HepG2 (cell line): Measurements from ENCODE around the gene MNT. TPM values are rescaled to one million over a fixed set of nuclear protein-coding genes. Genes with fewer than 3 reads are reported as not detected.

Experiments
- ATAC-seq: fragments of 200-7000 bp; cut with Tn5 transposase; 3 replicates; pipeline ENCODE4 v1.9.1; 2020; ENCODE audit warnings: mild to moderate bottlenecking, moderate library complexity
- BruUV-seq: library from RNA; stranded (reverse); fragments of 400-500 nt; replicated peaks from 2 replicates; lab custom pipeline; 2021; lab: Mats Ljungman, UMichigan
- CTCF ChIA-PET: fragments of 300-600 bp; formaldehyde crosslinking; extraction: SDS; loops from one replicate; lab custom pipeline; 2021; ENCODE audit warnings: low total read pairs, inconsistent platforms, low intra/inter-chr PET ratio; lab: Yijun Ruan, JAX
- POLR2A ChIA-PET: fragments of 350-600 bp; sonication (Branson Sonifier 250); formaldehyde crosslinking; loops from one replicate; lab custom pipeline; 2020; ENCODE audit warnings: antibody characterized with exemption, inconsistent platforms; lab: Yijun Ruan, JAX
- DNase-seq: peaks from one replicate; pipeline ENCODE4 v3.0.0-alpha.2; 2015; ENCODE audit warnings: low spot score
- FAIRE-seq: peaks from 3 replicates; lab custom pipeline; 2011; peaks lifted over from hg19 to GRCh38; lab: Jason Lieb, UNC
- H2AFZ ChIP-seq: one replicate; pipeline ENCODE4 v1.6.1; 2011; ENCODE audit warnings: low read length, inconsistent platforms
- H3K27ac ChIP-seq: fragments of 300-600 bp; 3 replicates; pipeline ENCODE4 v1.8.0; 2011; ENCODE audit warnings: mixed run types, mild to moderate bottlenecking, mixed read lengths, low read length, inconsistent platforms; ENCODE audit not compliant: insufficient read depth; ENCODE audit errors: extremely low read length
- H3K27me3 ChIP-seq, 2 experiments: fragments of 200-600 bp in 1 of 2; 2 replicates in 1 of 2; 3 replicates in 1 of 2; pipeline versions ENCODE4 v1.6.0 to v1.8.0; 2011; ENCODE audit warnings: low read length in 2 of 2, mild to moderate bottlenecking in 2 of 2, moderate library complexity in 2 of 2, inconsistent platforms in 1 of 2; ENCODE audit not compliant: insufficient read depth in 2 of 2, control insufficient read depth in 1 of 2
- H3K36me3 ChIP-seq, 2 experiments: fragments of 200-600 bp in 1 of 2; replicated peaks in 1 of 2; 2 replicates in 1 of 2; 3 replicates in 1 of 2; pipeline versions ENCODE4 v1.5.1 to v1.8.0; 2011; ENCODE audit warnings: low read length in 2 of 2, inconsistent platforms in 1 of 2; ENCODE audit not compliant: insufficient read depth in 2 of 2, control insufficient read depth in 1 of 2
- H3K4me1 ChIP-seq: 2 replicates; pipeline ENCODE4 v1.5.1; 2012; ENCODE audit warnings: low read length, inconsistent platforms; ENCODE audit not compliant: insufficient read depth
- H3K4me2 ChIP-seq: 2 replicates; pipeline ENCODE4 v1.6.0; 2011; ENCODE audit warnings: low read depth, low read length, inconsistent platforms
- H3K4me3 ChIP-seq, 3 experiments: fragments of 200-600 bp in 1 of 3; sonication (generic), shearing (Covaris generic) in 1 of 3; replicated peaks in 1 of 3; 2 replicates each; pipeline ENCODE4 v1.5.1; 2011 to 2016; ENCODE audit warnings: low read length in 3 of 3, inconsistent platforms in 2 of 3, low read depth in 2 of 3, mild to moderate bottlenecking in 2 of 3, control low read depth in 1 of 3, mixed read lengths in 1 of 3; ENCODE audit not compliant: insufficient read depth in 1 of 3
- H3K79me2 ChIP-seq: one replicate; pipeline ENCODE4 v1.6.1; 2011; ENCODE audit warnings: low read length, inconsistent platforms; ENCODE audit not compliant: insufficient read depth
- H3K9ac ChIP-seq: 2 replicates; pipeline ENCODE4 v1.6.0; 2011; ENCODE audit warnings: mild to moderate bottlenecking, low read depth, low read length, inconsistent platforms; ENCODE audit not compliant: insufficient read depth
- H3K9me3 ChIP-seq: 2 replicates; pipeline ENCODE4 v1.5.1; 2012; ENCODE audit warnings: mild to moderate bottlenecking, low read length
- H4K20me1 ChIP-seq: 2 replicates; pipeline ENCODE4 v1.6.0; 2011; ENCODE audit warnings: inconsistent platforms, mild to moderate bottlenecking, low read length, moderate library complexity; ENCODE audit not compliant: insufficient read depth
- ISL2 ChIP-seq: sonication (generic); formaldehyde crosslinking; IDR thresholded peaks from 2 replicates; pipeline ENCODE4 v1.5.0; 2020; ENCODE audit warnings: missing genetic modification reagents
- KDM2A ChIP-seq: sonication (generic); formaldehyde crosslinking; IDR thresholded peaks from 2 replicates; pipeline ENCODE4 v1.4.0; 2020; ENCODE audit warnings: low read depth, missing genetic modification reagents, borderline replicate concordance
- KDM5B ChIP-seq: sonication (generic); formaldehyde crosslinking; IDR thresholded peaks from 2 replicates; pipeline ENCODE4 v1.4.0; 2020; ENCODE audit warnings: missing genetic modification reagents, mild to moderate bottlenecking, borderline replicate concordance
- KLF11 ChIP-seq: IDR thresholded peaks from 2 replicates; pipeline ENCODE4 v1.6.1; 2016; ENCODE audit warnings: missing compliant biosample characterization
- POLR2AphosphoS2 ChIP-seq: IDR thresholded peaks from 2 replicates; pipeline ENCODE4 v1.6.1; 2011; ENCODE audit warnings: low read depth, low read length, improper control_type of control experiment
- RFX1 ChIP-seq: fragments of 450-650 bp; IDR thresholded peaks from 2 replicates; pipeline ENCODE4 v1.6.1; 2017
- SIN3A ChIP-seq: IDR thresholded peaks from 2 replicates; pipeline ENCODE4 v1.6.1; 2011; ENCODE audit warnings: low read depth, mild to moderate bottlenecking, control low read depth, low read length, borderline replicate concordance
- ZNF264 ChIP-seq: sonication (generic); formaldehyde crosslinking; IDR thresholded peaks from 2 replicates; pipeline ENCODE4 v1.4.0; 2020; ENCODE audit warnings: missing genetic modification reagents
- WGBS: methylation state at CpG from one replicate; pipeline ENCODE4 v1.1.6; 2017; ENCODE audit warnings: low lambda C conversion rate; 5-methylcytosine and 5-hydroxymethylcytosine counted together
- in situ Hi-C: cut with HindIII; loops from 2 replicates; pipeline ENCODE4 v1.10.0; 2017; ENCODE audit warnings: low pct_unique_long_range_greater_than_20kb; ENCODE audit not compliant: extremely low pct_ligation_motif_present
- intact Hi-C: fragments of 100-400 bp; cut with micrococcal nuclease; formaldehyde crosslinking; loops from one replicate; pipeline ENCODE4 v1.10.0; 2022; ENCODE audit not compliant: unreplicated experiment
- polyA plus RNA-seq, 8 experiments: library from polyadenylated mRNA; depleted of rRNA in 3 of 8; stranded (reverse) in 7 of 8; unstranded in 1 of 8; fragments of >200 nt; fragmentation: Illumina TruSeq in 4 of 8; extraction: Trizol in 4 of 8; gene quantifications; 2 replicates each; pipeline versions ENCODE4 v1.2.1 to v1.2.3, GENCODE V29; 2011 to 2016; ENCODE audit warnings: low read depth in 4 of 8, missing spikeins in 1 of 8, mixed read lengths in 1 of 8; ENCODE audit not compliant: insufficient read depth in 1 of 8
- total RNA-seq, 5 experiments: library from RNA; depleted of rRNA; stranded (reverse); fragments of >200 nt; fragmentation: Illumina TruSeq; extraction: Trizol; gene quantifications; 2 replicates each; pipeline ENCODE4 v1.2.3, GENCODE V29; 2016; ENCODE audit warnings: low read depth in 1 of 5
- TF ChIP-seq, protein P1 (sequence below): sonication (generic); formaldehyde crosslinking; IDR thresholded peaks from 2 replicates; pipeline ENCODE4 v1.4.0; 2020; ENCODE audit warnings: mild to moderate bottlenecking, missing genetic modification reagents
- TF ChIP-seq, protein P2 (sequence below): IDR thresholded peaks from 2 replicates; pipeline ENCODE4 v1.6.1; 2016; ENCODE audit warnings: mild to moderate bottlenecking
- TF ChIP-seq, protein P3 (sequence below): sonication (generic); formaldehyde crosslinking; IDR thresholded peaks from 2 replicates; pipeline ENCODE4 v1.8.0; 2022; ENCODE audit warnings: missing genetic modification reagents, mild to moderate bottlenecking, moderate library complexity, borderline replicate concordance

Gene MNT
- total and polyA plus RNA-seq, 2 of the 13 experiments (the other 11 are each of a cell fraction or from before 2014, with no cell fraction given): 2.1 to 3.5 TPM

DNA sequence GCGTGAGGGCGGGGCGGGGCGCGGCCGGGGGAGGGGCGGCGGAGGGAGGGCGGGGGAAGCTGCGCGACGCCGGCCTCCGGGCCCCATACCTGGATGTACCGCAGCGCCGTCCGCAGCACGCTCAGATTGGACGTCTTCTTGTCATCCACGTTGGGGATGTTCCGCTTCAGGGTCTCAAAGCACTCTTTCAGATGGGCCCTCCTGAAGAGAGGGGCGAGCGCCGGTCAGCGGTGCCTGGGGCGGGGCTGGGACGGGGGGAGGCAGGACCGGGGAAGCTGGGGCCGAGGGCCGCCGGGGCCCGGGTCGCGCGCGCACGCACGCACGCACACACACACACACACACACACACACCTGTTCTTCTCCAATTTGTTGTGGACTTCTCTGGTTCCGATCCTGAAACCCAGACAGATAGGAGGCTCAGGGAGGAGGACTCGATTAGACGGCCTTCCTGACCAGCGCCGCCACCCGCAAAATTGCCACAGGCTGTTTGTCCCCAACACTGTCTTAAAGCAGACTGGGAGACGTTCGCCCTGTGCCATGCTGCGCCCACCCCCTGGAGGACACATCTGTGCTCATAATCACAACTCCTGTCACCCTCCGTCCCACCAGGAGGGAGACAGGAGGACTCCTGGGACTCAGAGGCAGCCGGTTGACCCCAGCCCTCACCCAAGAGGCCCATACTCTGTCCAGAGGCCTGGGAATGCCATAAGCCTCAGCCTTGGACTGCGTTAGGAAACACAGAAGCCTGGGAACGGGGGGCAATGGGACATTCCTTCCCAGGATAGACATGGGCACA, 6.7 kb downstream of the MNT start (continued):
- TF ChIP-seq POLR2AphosphoS2 (0 out of 2 replicates have a peak, but pooled peaks have one; percentile 12), ZNF264 (CRISPR knock-in tag) (no peak)
- TF ChIP-seq, protein P1, sequence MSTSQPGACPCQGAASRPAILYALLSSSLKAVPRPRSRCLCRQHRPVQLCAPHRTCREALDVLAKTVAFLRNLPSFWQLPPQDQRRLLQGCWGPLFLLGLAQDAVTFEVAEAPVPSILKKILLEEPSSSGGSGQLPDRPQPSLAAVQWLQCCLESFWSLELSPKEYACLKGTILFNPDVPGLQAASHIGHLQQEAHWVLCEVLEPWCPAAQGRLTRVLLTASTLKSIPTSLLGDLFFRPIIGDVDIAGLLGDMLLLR: no peak
- TF ChIP-seq, all 625 proteins: peak for 4

DNA sequence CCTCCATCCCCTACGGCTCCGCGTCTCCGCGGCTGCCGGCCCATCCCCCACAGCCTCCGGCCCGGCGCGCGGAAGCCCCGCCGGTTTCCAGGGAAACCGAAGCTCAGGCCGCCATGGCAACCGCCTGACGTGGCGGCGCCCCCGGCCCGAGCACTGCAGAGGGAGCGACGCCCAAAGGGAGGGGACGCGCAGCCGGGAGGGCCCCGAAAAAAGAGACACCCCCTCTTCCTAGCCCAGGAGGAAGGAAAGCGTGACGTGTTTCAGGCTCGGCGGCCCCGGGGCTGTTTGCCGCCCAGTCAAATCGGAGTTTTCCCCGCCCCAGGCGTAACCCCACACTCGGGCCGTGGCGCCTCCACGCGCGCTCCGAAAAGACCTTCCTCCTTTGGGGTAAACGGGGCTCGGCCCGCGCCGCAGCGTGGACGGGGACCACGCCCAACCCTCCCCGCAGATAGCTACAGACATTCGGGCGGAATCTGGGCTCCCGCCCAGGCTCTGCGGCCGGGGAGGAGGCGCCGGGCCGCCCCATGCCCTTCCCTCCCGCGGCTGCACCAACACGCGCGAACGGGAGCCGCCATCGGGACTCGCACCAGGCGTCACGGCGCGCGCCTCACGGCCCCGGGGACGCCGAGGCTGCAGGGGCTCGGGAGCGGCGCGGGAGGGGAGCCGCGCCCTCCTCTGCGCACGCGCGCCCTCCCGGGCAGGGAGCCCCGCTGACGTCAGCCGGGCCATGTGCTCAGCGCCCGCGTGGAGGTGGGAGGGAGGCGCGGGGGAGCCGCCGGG, 7.5 kb downstream of the MNT start:
- peaks cover 43% of the 10 kb centered on the region for H4K20me1 ChIP-seq
- intact Hi-C loops (no loop called here), in situ Hi-C loops (no loop called here)
- H3K4me2 ChIP-seq: peak overlapping the region; percentile 77
- H3K27me3 ChIP-seq: no peaks in the 10 kb centered on the region; a peak in 1 of 5 replicates
- H3K36me3 ChIP-seq: peaks cover 3% of the 10 kb centered on the region in 2 experiments; a peak in 2 of 5 replicates
- no peak overlapping the region for H2AFZ ChIP-seq
- peak overlapping the region; percentile 80 for H3K27ac ChIP-seq
- WGBS: 67% methylated on average over 37 of the region's 99 CpGs
- FAIRE-seq (no peak), ATAC-seq (peak; percentile 0; the same call in 2 of the 3 replicates), DNase-seq (peak; percentile 42)
- POLR2A ChIA-PET: interaction anchor here (1.0 to 2.9 kb wide), 3 partner anchors 8 to 57 kb away, joined by 3 to 13 read pairs (median 10); partner anchors contain the start of genes SGSM2 and TSR1
- CTCF ChIA-PET: no interaction called here
- no TSS peak for BruUV-seq
- peak overlapping the region; percentile 80 for H3K9ac ChIP-seq
- H3K4me1 ChIP-seq: peaks cover 50% of the 10 kb centered on the region
- H3K4me3 ChIP-seq: peak overlapping the region; percentile 37 to 72 (median 62); a peak in 5 of 6 replicates
- H3K79me2 ChIP-seq: peaks cover 29% of the 10 kb centered on the region
- no peaks in the 10 kb centered on the region for H3K9me3 ChIP-seq
- TF ChIP-seq RFX1 (peak; percentile 75), ISL2 (CRISPR knock-in tag) (0 out of 2 replicates have a peak, but pooled peaks have one; percentile 17), KLF11 (CRISPR knock-in tag) (no peak), KDM2A (CRISPR knock-in tag) (peak; percentile 14; the same call in 1 of the 2 replicates), SIN3A (peak; percentile 50; the same call in 1 of the 2 replicates), KDM5B (no peak)
- TF ChIP-seq, protein P2, sequence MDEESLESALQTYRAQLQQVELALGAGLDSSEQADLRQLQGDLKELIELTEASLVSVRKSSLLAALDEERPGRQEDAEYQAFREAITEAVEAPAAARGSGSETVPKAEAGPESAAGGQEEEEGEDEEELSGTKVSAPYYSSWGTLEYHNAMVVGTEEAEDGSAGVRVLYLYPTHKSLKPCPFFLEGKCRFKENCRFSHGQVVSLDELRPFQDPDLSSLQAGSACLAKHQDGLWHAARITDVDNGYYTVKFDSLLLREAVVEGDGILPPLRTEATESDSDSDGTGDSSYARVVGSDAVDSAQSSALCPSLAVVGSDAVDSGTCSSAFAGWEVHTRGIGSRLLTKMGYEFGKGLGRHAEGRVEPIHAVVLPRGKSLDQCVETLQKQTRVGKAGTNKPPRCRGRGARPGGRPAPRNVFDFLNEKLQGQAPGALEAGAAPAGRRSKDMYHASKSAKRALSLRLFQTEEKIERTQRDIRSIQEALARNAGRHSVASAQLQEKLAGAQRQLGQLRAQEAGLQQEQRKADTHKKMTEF: peak; percentile 13; the same call in 1 of the 2 replicates
- TF ChIP-seq, protein P3, sequence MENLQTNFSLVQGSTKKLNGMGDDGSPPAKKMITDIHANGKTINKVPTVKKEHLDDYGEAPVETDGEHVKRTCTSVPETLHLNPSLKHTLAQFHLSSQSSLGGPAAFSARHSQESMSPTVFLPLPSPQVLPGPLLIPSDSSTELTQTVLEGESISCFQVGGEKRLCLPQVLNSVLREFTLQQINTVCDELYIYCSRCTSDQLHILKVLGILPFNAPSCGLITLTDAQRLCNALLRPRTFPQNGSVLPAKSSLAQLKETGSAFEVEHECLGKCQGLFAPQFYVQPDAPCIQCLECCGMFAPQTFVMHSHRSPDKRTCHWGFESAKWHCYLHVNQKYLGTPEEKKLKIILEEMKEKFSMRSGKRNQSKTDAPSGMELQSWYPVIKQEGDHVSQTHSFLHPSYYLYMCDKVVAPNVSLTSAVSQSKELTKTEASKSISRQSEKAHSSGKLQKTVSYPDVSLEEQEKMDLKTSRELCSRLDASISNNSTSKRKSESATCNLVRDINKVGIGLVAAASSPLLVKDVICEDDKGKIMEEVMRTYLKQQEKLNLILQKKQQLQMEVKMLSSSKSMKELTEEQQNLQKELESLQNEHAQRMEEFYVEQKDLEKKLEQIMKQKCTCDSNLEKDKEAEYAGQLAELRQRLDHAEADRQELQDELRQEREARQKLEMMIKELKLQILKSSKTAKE (CRISPR knock-in tag): 0 out of 2 replicates have a peak, but pooled peaks have one; percentile 18
